ENCODE measurements around the gene PPFIA1. TPM values are rescaled to one million over a fixed set of nuclear protein-coding genes. Genes with fewer than 3 reads are reported as not detected.

The PPFIA1 gene
- total RNA-seq, 1 experiment from 2014 or later: 63.4 TPM

- H3K4me2 ChIP-seq (ENCODE audit: insufficient read depth, insufficient read length, low read length): no peak overlapping the region
- H2BK120ac ChIP-seq (ENCODE audit: low read depth, low read length, poor library complexity, severe bottlenecking): no peak overlapping the region
- TF ChIP-seq CTCF (conservative IDR thresholded peaks at IDR 0.05): no peak
- H3K14ac ChIP-seq (ENCODE audit: insufficient read depth, low read length): no peak overlapping the region
- no peak overlapping the region for H2BK12ac ChIP-seq (ENCODE audit: insufficient read length, low read depth, low read length)
- H3K9me3 ChIP-seq (ENCODE audit: control insufficient read depth, low read depth, low read length): no peaks in the 10 kb centered on the region
- H4K8ac ChIP-seq (replicated peaks; ENCODE audit: insufficient read length, low read depth, low read length): no peak overlapping the region
- H3K56ac ChIP-seq (ENCODE audit: insufficient read length, low read depth, low read length): no peak overlapping the region
- Mint-ChIP-seq H3K36me3 (ENCODE audit: insufficient read depth in 1 of 3, low read depth in 3 of 3) (peaks cover 59 to 92% (median 90%) of the 10 kb centered on the region in 3 experiments), H3K9me3 (no peaks in the 10 kb centered on the region), H3K4me3 (no peak overlapping the region), H3K27me3 (ENCODE audit: low read depth) (no peaks in the 10 kb centered on the region), H3K4me1 (no peaks in the 10 kb centered on the region), H3K27ac (no peak overlapping the region)
- no peak overlapping the region for H2AFZ ChIP-seq (ENCODE audit: low read length)
- H3K9ac ChIP-seq (ENCODE audit: extremely low read depth, insufficient read length, low read length): no peak overlapping the region
- H2BK20ac ChIP-seq (ENCODE audit: low read depth, low read length, poor library complexity, severe bottlenecking): no peak overlapping the region
- H3K27ac ChIP-seq (ENCODE audit: insufficient read length, low read depth, low read length): no peak overlapping the region
- no peak for DNase-seq
- H3T11ph ChIP-seq (ENCODE audit: low read length): no peak overlapping the region
- H3K4me1 ChIP-seq (ENCODE audit: insufficient read depth, low read length): no peaks in the 10 kb centered on the region
- H3K79me1 ChIP-seq (ENCODE audit: insufficient read depth, low read depth, low read length, poor library complexity, severe bottlenecking): peaks cover 4% of the 10 kb centered on the region
- H2BK5ac ChIP-seq (ENCODE audit: insufficient read length, low read length): no peak overlapping the region
- no peak overlapping the region for H4K91ac ChIP-seq (ENCODE audit: insufficient read length, low read depth, low read length)
- no peak overlapping the region for H4K5ac ChIP-seq (ENCODE audit: insufficient read length, low read depth, low read length)
- no peak overlapping the region for H2BK15ac ChIP-seq (ENCODE audit: low read depth, low read length)
- H3K23ac ChIP-seq (ENCODE audit: insufficient read length, low read depth, low read length): no peak overlapping the region
- H3K18ac ChIP-seq (ENCODE audit: insufficient read length, low read depth, low read length): no peak overlapping the region
- H3K27me3 ChIP-seq (ENCODE audit: insufficient read depth, low read length): no peaks in the 10 kb centered on the region
- no peak overlapping the region for H3K4ac ChIP-seq (ENCODE audit: low read depth, low read length)
- H2AK5ac ChIP-seq (ENCODE audit: insufficient read length, low read length): no peak overlapping the region
- WGBS (ENCODE audit: extremely low coverage, insufficient read length, low lambda C conversion rate): no CpG with 5 or more reads among the region's 20 CpGs
- no peaks in the 10 kb centered on the region for H3K79me2 ChIP-seq (ENCODE audit: insufficient read depth, low read length)
- H3K23me2 ChIP-seq (ENCODE audit: insufficient read length, low read depth, low read length, poor library complexity, severe bottlenecking): no peaks in the 10 kb centered on the region
- H4K20me1 ChIP-seq (ENCODE audit: control insufficient read depth, insufficient read depth, insufficient read length): no peaks in the 10 kb centered on the region
Observed at GRCh38 chr11:70416881-70417280, 146.4 kb downstream of the PPFIA1 start.

Data from H9 (cell line).